Activated CD4-positive, alpha-beta T cell treated with anti-CD3 and anti-CD28 coated beads, Interleukin-2, amount 50 U/mL, for 48 hours (primary cell): Measurements from ENCODE around the gene SLC12A3.

Experiments
- DNase-seq, 2 experiments: peaks; one replicate each; pipeline ENCODE4 v3.0.0-alpha.2; 2020

Gene SLC12A3

GRCh38 chr16:56895813-56896212, 30.8 kb downstream of the SLC12A3 start:
- DNase-seq = no peak

- DNase-seq = no peak
Measured at GRCh38 chr16:56896244-56896643, 31.2 kb downstream of the SLC12A3 start.

GRCh38 chr16:56897026-56897799, 32.2 kb downstream of the SLC12A3 start:
- no peak for DNase-seq

- peak in 1 of 2 experiments; percentile 16 for DNase-seq
Measured at GRCh38 chr16:56898847-56899246, 33.8 kb downstream of the SLC12A3 start.

GRCh38 chr16:56903866-56904265, 38.9 kb downstream of the SLC12A3 start:
- no peak for DNase-seq

- DNase-seq = no peak
Measured at GRCh38 chr16:56907401-56907800, 42.4 kb downstream of the SLC12A3 start.

- no peak for DNase-seq
Measured at GRCh38 chr16:56909527-56909979, 44.5 kb downstream of the SLC12A3 start.

- DNase-seq = no peak
Measured at GRCh38 chr16:56910112-56910511, 45.1 kb downstream of the SLC12A3 start.

GRCh38 chr16:56910654-56911539, 45.9 kb downstream of the SLC12A3 start:
- DNase-seq = peak; percentile 58 to 72

- DNase-seq = no peak
Measured at GRCh38 chr16:56911771-56912571, 47.0 kb downstream of the SLC12A3 start.

- DNase-seq = no peak
Measured at GRCh38 chr16:56912746-56913708, 48.0 kb downstream of the SLC12A3 start.

GRCh38 chr16:56914896-56915295, 49.9 kb downstream of the SLC12A3 start:
- no peak for DNase-seq

GRCh38 chr16:56915336-56916119, 50.5 kb downstream of the SLC12A3 start:
- no peak for DNase-seq

GRCh38 chr16:56916571-56917403, 51.8 kb downstream of the SLC12A3 start:
- DNase-seq = peak; percentile 20 to 42

GRCh38 chr16:56918467-56919012, 53.5 kb downstream of the SLC12A3 start:
- DNase-seq = no peak

GRCh38 chr16:56919099-56919800, 54.2 kb downstream of the SLC12A3 start:
- DNase-seq = no peak

GRCh38 chr16:56921571-56921970, 56.6 kb downstream of the SLC12A3 start:
- DNase-seq = no peak

GRCh38 chr16:56923481-56924091, 58.6 kb downstream of the SLC12A3 start:
- no peak for DNase-seq

- DNase-seq = no peak
Measured at GRCh38 chr16:56927471-56927870, 62.5 kb downstream of the SLC12A3 start.
